CD8-positive, alpha-beta memory T cell (primary cell): Measurements from ENCODE around the gene SIL1. TPM values are rescaled to one million over a fixed set of nuclear protein-coding genes. Genes with fewer than 3 reads are reported as not detected.

Experiments used
- CTCF ChIA-PET: fragments of 350-600 bp; sonication (Branson Sonifier 250); formaldehyde crosslinking; loops from one replicate; lab custom pipeline; 2021; ENCODE audit warnings: antibody characterized with exemption; lab: Charles Lee
- POLR2A ChIA-PET: fragments of 350-600 bp; sonication (Branson Sonifier 250); formaldehyde crosslinking; loops from one replicate; lab custom pipeline; 2021; ENCODE audit warnings: antibody characterized with exemption; lab: Charles Lee
- DNase-seq, 5 donors: peaks; one replicate each; pipeline versions ENCODE4 v3.0.0 to v3.0.0-alpha.2; 2020 to 2022; ENCODE audit warnings: mixed read lengths in 1 of 5
- H3K27ac ChIP-seq: one replicate; pipeline ENCODE4 v1.7.0; 2013; ENCODE audit warnings: low read depth, mild to moderate bottlenecking, low read length, moderate library complexity
- H3K27me3 ChIP-seq: 2 replicates; pipeline ENCODE4 v1.7.0; 2013; ENCODE audit warnings: low read length, mild to moderate bottlenecking; ENCODE audit not compliant: insufficient read depth, poor library complexity, severe bottlenecking
- H3K36me3 ChIP-seq: 2 replicates; pipeline ENCODE4 v1.7.0; 2013; ENCODE audit warnings: mild to moderate bottlenecking, low read length, moderate library complexity; ENCODE audit not compliant: insufficient read depth
- H3K4me1 ChIP-seq: 2 replicates; pipeline ENCODE4 v1.7.0; 2013; ENCODE audit warnings: mild to moderate bottlenecking, low read length, moderate library complexity; ENCODE audit not compliant: insufficient read depth
- H3K4me3 ChIP-seq: 2 replicates; pipeline ENCODE4 v1.7.0; 2013; ENCODE audit warnings: mild to moderate bottlenecking, low read length
- H3K9me3 ChIP-seq: 2 replicates; pipeline ENCODE4 v1.7.0; 2013; ENCODE audit warnings: mild to moderate bottlenecking, low read length
- H3K27ac Mint-ChIP-seq, 8 donors: one replicate each; pipeline ENCODE4 v1.8.0; 2020 to 2021; ENCODE audit warnings: mixed read lengths in 8 of 8, mild to moderate bottlenecking in 6 of 8, inconsistent platforms in 3 of 8, moderate library complexity in 3 of 8
- H3K27me3 Mint-ChIP-seq, 2 donors: one replicate each; pipeline ENCODE4 v1.8.0; 2020 to 2021; ENCODE audit warnings: mixed read lengths in 2 of 2, mild to moderate bottlenecking in 1 of 2, moderate library complexity in 1 of 2
- H3K36me3 Mint-ChIP-seq, 3 donors: one replicate each; pipeline ENCODE4 v1.8.0; 2020 to 2021; ENCODE audit warnings: mixed read lengths in 3 of 3, inconsistent platforms in 1 of 3, mild to moderate bottlenecking in 1 of 3
- H3K4me1 Mint-ChIP-seq, 3 donors: one replicate each; pipeline ENCODE4 v1.8.0; 2020 to 2021; ENCODE audit warnings: mixed read lengths in 3 of 3, inconsistent platforms in 1 of 3, mild to moderate bottlenecking in 1 of 3
- H3K4me3 Mint-ChIP-seq, 7 donors: one replicate each; pipeline ENCODE4 v1.8.0; 2020 to 2021; ENCODE audit warnings: mixed read lengths in 7 of 7, mild to moderate bottlenecking in 6 of 7, moderate library complexity in 4 of 7, inconsistent platforms in 2 of 7
- H3K9me3 Mint-ChIP-seq, 5 donors: one replicate each; pipeline ENCODE4 v1.8.0; 2020 to 2022; ENCODE audit warnings: mixed read lengths in 5 of 5, mild to moderate bottlenecking in 3 of 5, moderate library complexity in 2 of 5, inconsistent platforms in 1 of 5
- polyA plus RNA-seq: library from polyadenylated mRNA; unstranded; fragments of 300-500 nt; fragmentation: Illumina TruSeq; gene quantifications from one replicate; pipeline ENCODE4 v1.2.3, GENCODE V29; 2021
- total RNA-seq, 2 experiments: library from RNA; stranded (reverse); gene quantifications; one replicate each; pipeline ENCODE4 v1.2.3, GENCODE V29; 2021

The SIL1 gene
- total and polyA plus RNA-seq, 3 experiments from 2014 or later = 15.0 to 27.5 (median 26.6) TPM

DNA sequence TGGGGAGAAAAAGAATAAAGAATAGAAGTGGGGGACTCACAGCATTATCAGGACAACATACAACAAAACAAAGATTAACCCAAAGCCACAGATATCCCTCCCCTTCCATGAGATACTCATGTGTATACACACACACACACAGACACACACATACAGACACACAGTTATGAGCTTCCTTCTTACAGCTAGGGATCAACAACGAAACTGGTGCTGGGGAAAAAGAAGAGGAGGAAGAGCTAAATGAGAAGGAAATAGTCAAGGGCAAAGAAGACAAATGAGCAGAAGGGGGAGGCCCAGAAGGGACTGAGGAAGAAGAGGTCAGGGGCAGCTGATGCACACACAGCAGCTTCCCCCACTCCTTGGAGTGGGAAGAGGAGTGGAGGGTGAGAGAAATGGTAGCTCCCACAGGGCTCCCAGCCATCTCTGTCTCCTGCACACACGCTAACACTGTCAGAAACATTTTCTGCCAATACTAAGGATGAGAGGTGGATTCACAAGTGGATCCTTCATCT, 66.2 kb downstream of the SIL1 start:
- POLR2A ChIA-PET = no interaction called here
- no peak overlapping the region for H3K27ac Mint-ChIP-seq
- CTCF ChIA-PET = no interaction called here
- H3K9me3 Mint-ChIP-seq = no peaks in the 10 kb centered on the region
- Histone ChIP-seq H3K27ac (no peak overlapping the region), H3K36me3 (no peaks in the 10 kb centered on the region), H3K4me3 (no peak overlapping the region), H3K9me3 (no peaks in the 10 kb centered on the region), H3K27me3 (no peaks in the 10 kb centered on the region), H3K4me1 (no peaks in the 10 kb centered on the region)
- no peak for DNase-seq
- H3K27me3 Mint-ChIP-seq = no peaks in the 10 kb centered on the region
- H3K4me1 Mint-ChIP-seq = peaks cover 0 to 5% (median 0%) of the 10 kb centered on the region in 3 donors
- no peak overlapping the region for H3K4me3 Mint-ChIP-seq
- peaks cover 0 to 10% (median 2%) of the 10 kb centered on the region in 3 donors for H3K36me3 Mint-ChIP-seq

DNA sequence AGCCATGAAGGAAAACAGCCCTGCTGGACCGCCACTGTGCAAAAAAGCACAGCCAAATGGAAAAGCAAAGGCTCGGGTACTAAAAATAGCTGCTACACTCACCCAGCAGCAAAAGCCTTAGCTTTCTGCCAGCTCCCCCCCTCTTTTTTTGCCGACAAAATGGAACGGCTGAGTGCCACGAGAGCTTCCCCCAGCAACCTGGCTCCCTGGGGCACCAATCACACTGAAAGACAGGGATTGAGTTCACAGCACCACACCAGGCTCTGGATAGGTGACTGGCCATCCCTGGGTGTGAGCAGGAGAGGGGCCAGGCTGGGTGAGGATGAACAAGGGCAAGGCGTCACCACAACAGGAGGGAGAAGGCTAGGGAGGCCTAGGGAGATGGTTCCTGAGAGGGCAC, 66.7 kb downstream of the SIL1 start:
- no peaks in the 10 kb centered on the region for H3K27me3 ChIP-seq
- no peaks in the 10 kb centered on the region for H3K9me3 Mint-ChIP-seq
- H3K4me1 ChIP-seq = no peaks in the 10 kb centered on the region
- peaks cover 0 to 5% (median 0%) of the 10 kb centered on the region in 3 donors for H3K4me1 Mint-ChIP-seq
- H3K27ac ChIP-seq = no peak overlapping the region
- ChIA-PET CTCF (interaction anchor here (0.6 kb wide), 1 partner anchor 639 kb away, joined by 3 read pairs; no protein-coding TSS in a partner anchor), POLR2A (no interaction called here)
- H3K36me3 ChIP-seq = no peaks in the 10 kb centered on the region
- peaks cover 0 to under 1% of the 10 kb centered on the region in 2 donors for H3K27me3 Mint-ChIP-seq
- H3K27ac Mint-ChIP-seq = no peak overlapping the region
- peaks cover 0 to 15% (median 3%) of the 10 kb centered on the region in 3 donors for H3K36me3 Mint-ChIP-seq
- H3K9me3 ChIP-seq = no peaks in the 10 kb centered on the region
- no peak for DNase-seq
- no peak overlapping the region for H3K4me3 ChIP-seq
- no peak overlapping the region for H3K4me3 Mint-ChIP-seq

- POLR2A ChIA-PET = no interaction called here
- CTCF ChIA-PET = interaction anchor here (0.6 kb wide), 1 partner anchor 639 kb away, joined by 3 read pairs; no protein-coding TSS in a partner anchor
- Histone ChIP-seq H3K27ac (no peak overlapping the region), H3K27me3 (no peaks in the 10 kb centered on the region), H3K9me3 (no peaks in the 10 kb centered on the region), H3K4me3 (no peak overlapping the region), H3K36me3 (no peaks in the 10 kb centered on the region), H3K4me1 (no peaks in the 10 kb centered on the region)
- Mint-ChIP-seq H3K9me3 (no peaks in the 10 kb centered on the region), H3K4me3 (no peak overlapping the region), H3K27me3 (peaks cover 0 to 1% of the 10 kb centered on the region in 2 donors), H3K4me1 (peaks cover 0 to 5% (median 0%) of the 10 kb centered on the region in 3 donors), H3K27ac (peak overlapping the region in 1 of 8 donors; percentile 47), H3K36me3 (peaks cover 0 to 19% (median 3%) of the 10 kb centered on the region in 3 donors)
- DNase-seq = no peak
Measured at GRCh38 chr5:139131062-139131461, 67.1 kb downstream of the SIL1 start.

- H3K27me3 Mint-ChIP-seq = peaks cover 0 to 1% of the 10 kb centered on the region in 2 donors
- CTCF ChIA-PET = no interaction called here
- peaks cover 0 to 5% (median 0%) of the 10 kb centered on the region in 3 donors for H3K4me1 Mint-ChIP-seq
- Histone ChIP-seq H3K27me3 (no peaks in the 10 kb centered on the region), H3K27ac (no peak overlapping the region), H3K4me3 (no peak overlapping the region), H3K36me3 (no peaks in the 10 kb centered on the region), H3K9me3 (no peaks in the 10 kb centered on the region), H3K4me1 (no peaks in the 10 kb centered on the region)
- H3K27ac Mint-ChIP-seq = peak overlapping the region in 1 of 8 donors; percentile 7
- H3K9me3 Mint-ChIP-seq = no peaks in the 10 kb centered on the region
- peaks cover 0 to 27% (median 3%) of the 10 kb centered on the region in 3 donors for H3K36me3 Mint-ChIP-seq
- H3K4me3 Mint-ChIP-seq = no peak overlapping the region
- POLR2A ChIA-PET = no interaction called here
- no peak for DNase-seq
Measured at GRCh38 chr5:139130214-139130613, 68.0 kb downstream of the SIL1 start.

DNA sequence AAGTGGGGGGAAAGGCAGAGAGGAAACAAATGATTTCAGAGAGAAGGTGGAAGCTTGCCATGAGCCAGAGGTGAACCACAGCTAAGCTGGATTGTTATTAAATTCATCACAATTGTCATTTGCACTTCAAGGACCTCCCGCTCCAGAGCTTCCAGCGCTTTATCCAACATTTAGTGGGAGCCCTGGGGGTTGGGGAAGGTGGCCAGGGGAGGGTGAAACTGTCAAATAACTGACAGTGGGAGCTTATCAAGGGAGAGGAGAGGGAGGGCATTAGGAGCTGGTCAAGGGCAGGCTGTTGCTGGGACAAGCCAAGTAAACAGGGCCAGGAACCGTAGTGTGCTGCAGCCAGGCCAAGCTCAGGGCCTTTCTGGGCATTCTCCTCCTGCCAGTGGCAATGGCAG, 71.5 kb downstream of the SIL1 start:
- Mint-ChIP-seq H3K4me3 (no peak overlapping the region), H3K27ac (no peak overlapping the region), H3K36me3 (peaks cover 0 to 48% (median 6%) of the 10 kb centered on the region in 3 donors), H3K9me3 (no peaks in the 10 kb centered on the region), H3K4me1 (no peaks in the 10 kb centered on the region), H3K27me3 (peaks cover 0 to 1% of the 10 kb centered on the region in 2 donors)
- ChIA-PET CTCF (no interaction called here), POLR2A (no interaction called here)
- no peaks in the 10 kb centered on the region for H3K27me3 ChIP-seq
- H3K4me1 ChIP-seq = no peaks in the 10 kb centered on the region
- no peak overlapping the region for H3K27ac ChIP-seq
- DNase-seq = no peak
- no peaks in the 10 kb centered on the region for H3K9me3 ChIP-seq
- H3K36me3 ChIP-seq = no peaks in the 10 kb centered on the region
- no peak overlapping the region for H3K4me3 ChIP-seq

GRCh38 chr5:139125991-139126390, 72.2 kb downstream of the SIL1 start:
- Histone ChIP-seq H3K27ac (no peak overlapping the region), H3K4me1 (no peaks in the 10 kb centered on the region), H3K9me3 (no peaks in the 10 kb centered on the region), H3K4me3 (no peak overlapping the region), H3K36me3 (no peaks in the 10 kb centered on the region), H3K27me3 (no peaks in the 10 kb centered on the region)
- H3K36me3 Mint-ChIP-seq = peaks cover 0 to 51% (median 6%) of the 10 kb centered on the region in 3 donors
- ChIA-PET CTCF (no interaction called here), POLR2A (no interaction called here)
- no peak overlapping the region for H3K4me3 Mint-ChIP-seq
- no peak overlapping the region for H3K27ac Mint-ChIP-seq
- H3K9me3 Mint-ChIP-seq = no peaks in the 10 kb centered on the region
- H3K27me3 Mint-ChIP-seq = peaks cover 0 to 1% of the 10 kb centered on the region in 2 donors
- no peaks in the 10 kb centered on the region for H3K4me1 Mint-ChIP-seq
- DNase-seq = no peak

DNA sequence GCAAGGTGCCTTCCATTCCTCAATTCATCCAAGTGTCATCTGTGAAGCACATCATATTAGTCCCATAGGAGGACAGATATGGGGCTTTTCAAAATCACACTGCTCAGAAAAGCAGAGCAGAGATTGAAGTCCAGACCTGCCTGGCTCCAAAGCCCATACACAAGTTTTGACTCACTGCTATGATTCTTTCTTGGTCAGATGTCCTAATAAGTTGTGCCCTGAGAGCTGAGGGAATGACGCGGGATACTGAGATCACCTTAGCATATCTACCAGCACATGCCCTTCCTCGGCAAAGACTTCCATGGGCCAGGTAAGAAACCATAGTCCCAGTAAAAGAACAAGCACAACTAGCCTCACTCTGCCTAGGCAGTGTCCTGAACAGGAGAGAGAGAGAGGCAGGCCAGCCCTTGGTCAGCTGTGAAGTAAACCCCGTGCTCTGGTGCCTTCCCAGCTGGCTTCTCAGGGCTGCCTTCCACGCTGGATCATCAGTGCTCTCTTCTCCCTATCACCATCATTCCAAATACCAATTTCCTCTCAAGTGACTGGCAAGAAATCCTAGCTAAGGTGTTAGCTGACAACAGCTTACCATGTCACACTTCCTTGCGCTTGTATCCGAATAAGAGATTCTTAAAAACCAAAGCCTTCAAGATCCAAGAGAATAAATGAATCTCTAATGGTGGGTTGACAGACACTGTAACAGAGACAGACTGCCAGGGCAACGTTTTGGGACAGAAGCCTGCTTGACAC, 73.2 kb downstream of the SIL1 start:
- POLR2A ChIA-PET = no interaction called here
- H3K36me3 ChIP-seq = peaks cover under 1% of the 10 kb centered on the region
- no peaks in the 10 kb centered on the region for H3K9me3 ChIP-seq
- Mint-ChIP-seq H3K27me3 (peaks cover 0 to 1% of the 10 kb centered on the region in 2 donors), H3K27ac (peak overlapping the region in 1 of 8 donors; percentile 37), H3K4me3 (no peak overlapping the region), H3K36me3 (peaks cover 0 to 61% (median 4%) of the 10 kb centered on the region in 3 donors), H3K9me3 (no peaks in the 10 kb centered on the region), H3K4me1 (no peaks in the 10 kb centered on the region)
- H3K27me3 ChIP-seq = no peaks in the 10 kb centered on the region
- no peaks in the 10 kb centered on the region for H3K4me1 ChIP-seq
- CTCF ChIA-PET = no interaction called here
- H3K27ac ChIP-seq = no peak overlapping the region
- DNase-seq = no peak
- no peak overlapping the region for H3K4me3 ChIP-seq

GRCh38 chr5:139121120-139121519, 77.0 kb downstream of the SIL1 start:
- Mint-ChIP-seq H3K27me3 (no peaks in the 10 kb centered on the region), H3K4me3 (no peak overlapping the region), H3K27ac (no peak overlapping the region), H3K36me3 (peaks cover 3 to 73% (median 7%) of the 10 kb centered on the region in 3 donors), H3K9me3 (no peaks in the 10 kb centered on the region), H3K4me1 (no peaks in the 10 kb centered on the region)
- H3K4me1 ChIP-seq = no peaks in the 10 kb centered on the region
- CTCF ChIA-PET = no interaction called here
- no peak for DNase-seq
- H3K4me3 ChIP-seq = no peak overlapping the region
- H3K36me3 ChIP-seq = peaks cover 4% of the 10 kb centered on the region
- no peaks in the 10 kb centered on the region for H3K9me3 ChIP-seq
- no peaks in the 10 kb centered on the region for H3K27me3 ChIP-seq
- H3K27ac ChIP-seq = no peak overlapping the region
- POLR2A ChIA-PET = no interaction called here
